Progenitor cell of endocrine pancreas (in vitro differentiated cells): Measurements from ENCODE around the gene GSPT1. TPM values are rescaled to one million over a fixed set of nuclear protein-coding genes. Genes with fewer than 3 reads are reported as not detected.
"Not testable (repeated sequence)": the region's sequence is repeated elsewhere in the genome, so short reads cannot be mapped to it uniquely, and the experiment has no call there.

Experiments
- DNase-seq: peaks from one replicate; pipeline ENCODE4 v3.0.0; 2021; ENCODE audit warnings: low spot score; ENCODE audit not compliant: unreplicated experiment
- H3K27ac Mint-ChIP-seq: 2 replicates; pipeline ENCODE4 v1.8.0; 2021; ENCODE audit warnings: mild to moderate bottlenecking, moderate library complexity, mixed read lengths
- H3K27me3 Mint-ChIP-seq: 2 replicates; pipeline ENCODE4 v1.8.0; 2021; ENCODE audit warnings: mixed read lengths
- H3K36me3 Mint-ChIP-seq: 2 replicates; pipeline ENCODE4 v1.8.0; 2022; ENCODE audit warnings: mixed read lengths; ENCODE audit not compliant: insufficient read depth
- H3K4me1 Mint-ChIP-seq: 2 replicates; pipeline ENCODE4 v1.8.0; 2021; ENCODE audit warnings: low read depth, mixed read lengths
- H3K4me3 Mint-ChIP-seq: 2 replicates; pipeline ENCODE4 v1.8.0; 2021; ENCODE audit warnings: low read depth, mild to moderate bottlenecking, moderate library complexity, mixed read lengths
- H3K9me3 Mint-ChIP-seq: 2 replicates; pipeline ENCODE4 v1.8.0; 2021; ENCODE audit warnings: low read depth, mixed read lengths
- CTCF ChIP-seq: fragments of 200-600 bp; sonication (generic); IDR thresholded peaks from one replicate; pipeline ENCODE4 v1.5.0; 2021; ENCODE audit warnings: antibody characterized with exemption, mild to moderate bottlenecking; ENCODE audit not compliant: unreplicated experiment
- total RNA-seq: library from RNA; stranded (reverse); gene quantifications from 2 replicates; pipeline ENCODE4 v1.2.1, GENCODE V29; 2021

GSPT1 gene
- total RNA-seq, 1 donor from 2014 or later = 89.9 TPM

- no peaks in the 10 kb centered on the region for H3K4me1 Mint-ChIP-seq
- H3K4me3 Mint-ChIP-seq = no peak overlapping the region
- no peaks in the 10 kb centered on the region for H3K9me3 Mint-ChIP-seq
- H3K27ac Mint-ChIP-seq = no peak overlapping the region
- TF ChIP-seq CTCF = no peak
- DNase-seq = no peak
- H3K36me3 Mint-ChIP-seq = no peaks in the 10 kb centered on the region
- H3K27me3 Mint-ChIP-seq = no peaks in the 10 kb centered on the region
Observed at GRCh38 chr16:11956558-11956957, 40.8 kb upstream of the GSPT1 start.

GRCh38 chr16:11955713-11956123, 40.0 kb upstream of the GSPT1 start:
- no peak overlapping the region for H3K27ac Mint-ChIP-seq
- no peaks in the 10 kb centered on the region for H3K27me3 Mint-ChIP-seq
- H3K4me3 Mint-ChIP-seq = no peak overlapping the region
- H3K36me3 Mint-ChIP-seq = no peaks in the 10 kb centered on the region
- no peaks in the 10 kb centered on the region for H3K9me3 Mint-ChIP-seq
- no peak for DNase-seq
- H3K4me1 Mint-ChIP-seq = no peaks in the 10 kb centered on the region
- TF ChIP-seq CTCF = no peak

- not testable (repeated sequence) for H3K9me3 Mint-ChIP-seq, H3K4me1 Mint-ChIP-seq, H3K27ac Mint-ChIP-seq, H3K36me3 Mint-ChIP-seq, DNase-seq, H3K27me3 Mint-ChIP-seq, H3K4me3 Mint-ChIP-seq
Observed at GRCh38 chr16:11953576-11953975, 37.8 kb upstream of the GSPT1 start.

- no peak for DNase-seq
- Mint-ChIP-seq H3K36me3 (no peaks in the 10 kb centered on the region), H3K4me3 (no peak overlapping the region), H3K4me1 (peaks cover 2% of the 10 kb centered on the region), H3K9me3 (no peaks in the 10 kb centered on the region), H3K27ac (no peak overlapping the region), H3K27me3 (no peaks in the 10 kb centered on the region)
- TF ChIP-seq CTCF = no peak
Observed at GRCh38 chr16:11950388-11950787, 34.6 kb upstream of the GSPT1 start.

- peaks cover 2% of the 10 kb centered on the region for H3K4me1 Mint-ChIP-seq
- no peaks in the 10 kb centered on the region for H3K27me3 Mint-ChIP-seq
- H3K9me3 Mint-ChIP-seq = no peaks in the 10 kb centered on the region
- no peak overlapping the region for H3K27ac Mint-ChIP-seq
- no peak for DNase-seq
- no peaks in the 10 kb centered on the region for H3K36me3 Mint-ChIP-seq
- peak; percentile 55 for TF ChIP-seq CTCF
- H3K4me3 Mint-ChIP-seq = no peak overlapping the region
Observed at GRCh38 chr16:11949527-11949926, 33.8 kb upstream of the GSPT1 start.

- Mint-ChIP-seq H3K4me1 (peaks cover 2% of the 10 kb centered on the region), H3K9me3 (no peaks in the 10 kb centered on the region), H3K4me3 (no peak overlapping the region), H3K36me3 (no peaks in the 10 kb centered on the region), H3K27ac (no peak overlapping the region), H3K27me3 (no peaks in the 10 kb centered on the region)
- no peak for TF ChIP-seq CTCF
- no peak for DNase-seq
Observed at GRCh38 chr16:11948819-11949218, 33.1 kb upstream of the GSPT1 start.
